Type B pancreatic cell (in vitro differentiated cells): ENCODE measurements around the gene LIN54. TPM values are rescaled to one million over a fixed set of nuclear protein-coding genes. Genes with fewer than 3 reads are reported as not detected.
"Not testable (repeated sequence)": the region's sequence is repeated elsewhere in the genome, so short reads cannot be mapped to it uniquely, and the experiment has no call there.

Source experiments
- DNase-seq: peaks from one replicate; pipeline ENCODE4 v3.0.0; 2021; ENCODE audit warnings: mixed read lengths; ENCODE audit not compliant: unreplicated experiment; ENCODE audit errors: extremely low spot score
- H3K27ac Mint-ChIP-seq: 2 replicates; pipeline ENCODE4 v1.8.0; 2021; ENCODE audit warnings: mild to moderate bottlenecking, mixed read lengths
- H3K27me3 Mint-ChIP-seq: 2 replicates; pipeline ENCODE4 v1.8.0; 2021; ENCODE audit warnings: mixed read lengths
- H3K36me3 Mint-ChIP-seq: 2 replicates; pipeline ENCODE4 v1.8.0; 2021; ENCODE audit warnings: mixed read lengths
- H3K4me1 Mint-ChIP-seq: one replicate; pipeline ENCODE4 v1.8.0; 2021; ENCODE audit warnings: mixed read lengths; ENCODE audit not compliant: unreplicated experiment
- H3K4me3 Mint-ChIP-seq: 2 replicates; pipeline ENCODE4 v1.8.0; 2021; ENCODE audit warnings: mild to moderate bottlenecking, mixed read lengths
- H3K9me3 Mint-ChIP-seq: 2 replicates; pipeline ENCODE4 v1.8.0; 2021; ENCODE audit warnings: mixed read lengths
- total RNA-seq: library from RNA; stranded (reverse); gene quantifications from 2 replicates; pipeline ENCODE4 v1.2.1, GENCODE V29; 2021; ENCODE audit warnings: low replicate concordance
- TF ChIP-seq, protein P1 (sequence below): fragments of 200-600 bp; sonication (generic); conservative IDR thresholded peaks from 2 replicates; pipeline ENCODE4 v1.5.0; 2021; ENCODE audit warnings: antibody characterized with exemption, mild to moderate bottlenecking

Gene LIN54
- total RNA-seq, 1 donor from 2014 or later: 17.5 TPM

DNA sequence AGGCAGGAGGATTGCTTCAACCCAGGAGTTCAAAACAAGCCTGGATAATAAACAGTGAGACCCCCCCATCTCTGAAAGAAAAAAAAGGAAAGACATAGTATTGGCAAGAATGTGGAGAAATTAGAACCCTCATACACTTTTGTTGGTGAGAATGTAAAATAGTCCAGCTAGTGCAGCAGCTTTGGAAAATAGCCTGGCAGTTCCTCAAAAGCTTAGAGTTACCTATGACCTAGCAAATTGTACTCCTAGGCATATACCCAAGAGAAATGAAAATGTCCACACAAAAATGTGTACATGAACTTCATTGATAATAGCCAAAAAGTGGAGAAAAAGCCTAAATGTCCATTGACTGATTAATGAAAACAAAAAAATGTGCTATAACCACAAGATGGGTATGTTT lies 88.8 kb downstream of the LIN54 start:
- TF ChIP-seq, protein P1, sequence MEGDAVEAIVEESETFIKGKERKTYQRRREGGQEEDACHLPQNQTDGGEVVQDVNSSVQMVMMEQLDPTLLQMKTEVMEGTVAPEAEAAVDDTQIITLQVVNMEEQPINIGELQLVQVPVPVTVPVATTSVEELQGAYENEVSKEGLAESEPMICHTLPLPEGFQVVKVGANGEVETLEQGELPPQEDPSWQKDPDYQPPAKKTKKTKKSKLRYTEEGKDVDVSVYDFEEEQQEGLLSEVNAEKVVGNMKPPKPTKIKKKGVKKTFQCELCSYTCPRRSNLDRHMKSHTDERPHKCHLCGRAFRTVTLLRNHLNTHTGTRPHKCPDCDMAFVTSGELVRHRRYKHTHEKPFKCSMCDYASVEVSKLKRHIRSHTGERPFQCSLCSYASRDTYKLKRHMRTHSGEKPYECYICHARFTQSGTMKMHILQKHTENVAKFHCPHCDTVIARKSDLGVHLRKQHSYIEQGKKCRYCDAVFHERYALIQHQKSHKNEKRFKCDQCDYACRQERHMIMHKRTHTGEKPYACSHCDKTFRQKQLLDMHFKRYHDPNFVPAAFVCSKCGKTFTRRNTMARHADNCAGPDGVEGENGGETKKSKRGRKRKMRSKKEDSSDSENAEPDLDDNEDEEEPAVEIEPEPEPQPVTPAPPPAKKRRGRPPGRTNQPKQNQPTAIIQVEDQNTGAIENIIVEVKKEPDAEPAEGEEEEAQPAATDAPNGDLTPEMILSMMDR: no peak

DNA sequence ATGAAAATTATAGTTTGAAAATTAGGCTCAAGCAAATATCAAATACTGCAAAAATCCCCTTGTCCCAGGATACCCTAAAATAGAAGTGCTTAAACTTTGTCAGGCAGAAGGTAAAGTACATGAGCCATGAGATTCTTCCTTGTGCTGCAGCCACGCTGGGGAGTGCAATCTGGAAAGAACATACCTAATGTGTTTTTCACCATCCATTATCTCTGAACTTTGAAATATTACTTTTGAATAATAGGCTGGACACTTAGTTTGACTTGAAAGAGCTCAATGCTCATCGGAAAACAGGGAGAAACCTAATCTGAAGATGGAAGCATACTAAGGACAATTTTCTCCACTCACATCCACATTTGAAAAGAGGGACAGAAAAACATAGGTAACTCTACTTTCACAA lies 91.2 kb downstream of the LIN54 start:
- H3K4me1 Mint-ChIP-seq: no peaks in the 10 kb centered on the region
- H3K27ac Mint-ChIP-seq: no peak overlapping the region

More for the DNA sequence above, 88.8 kb downstream of the LIN54 start:
- Mint-ChIP-seq H3K4me1 (no peaks in the 10 kb centered on the region), H3K9me3 (no peaks in the 10 kb centered on the region), H3K27me3 (no peaks in the 10 kb centered on the region), H3K36me3 (no peaks in the 10 kb centered on the region), H3K27ac (no peak overlapping the region), H3K4me3 (no peak overlapping the region)
- DNase-seq: no peak

DNA sequence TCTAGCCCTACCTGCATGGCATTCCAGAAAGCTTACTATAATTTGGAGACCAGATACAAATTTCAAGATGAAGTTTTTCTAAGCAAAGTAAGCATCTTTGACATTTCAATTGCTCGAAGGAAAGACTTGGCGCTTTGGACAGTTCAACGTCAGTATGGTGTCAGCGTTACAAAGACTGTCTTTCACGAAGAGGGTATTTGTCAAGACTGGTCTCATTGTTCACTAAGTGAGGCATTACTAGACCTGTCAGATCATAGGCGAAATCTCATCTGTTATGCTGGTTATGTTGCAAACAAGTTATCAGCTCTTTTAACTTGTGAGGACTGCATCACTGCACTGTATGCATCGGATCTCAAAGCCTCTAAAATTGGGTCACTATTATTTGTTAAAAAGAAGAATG lies 92.5 kb downstream of the LIN54 start:
- Mint-ChIP-seq H3K4me1 (no peaks in the 10 kb centered on the region), H3K27ac (no peak overlapping the region), H3K9me3 (no peaks in the 10 kb centered on the region), H3K4me3 (no peak overlapping the region), H3K36me3 (peaks cover 7% of the 10 kb centered on the region), H3K27me3 (no peaks in the 10 kb centered on the region)
- no peak for DNase-seq
- TF ChIP-seq, protein P1: no peak

More for the DNA sequence above, 91.2 kb downstream of the LIN54 start:
- DNase-seq: no peak
- TF ChIP-seq, protein P1: no peak
- Mint-ChIP-seq H3K36me3 (peaks cover 6% of the 10 kb centered on the region), H3K4me3 (no peak overlapping the region), H3K9me3 (no peaks in the 10 kb centered on the region), H3K27me3 (no peaks in the 10 kb centered on the region)

DNA sequence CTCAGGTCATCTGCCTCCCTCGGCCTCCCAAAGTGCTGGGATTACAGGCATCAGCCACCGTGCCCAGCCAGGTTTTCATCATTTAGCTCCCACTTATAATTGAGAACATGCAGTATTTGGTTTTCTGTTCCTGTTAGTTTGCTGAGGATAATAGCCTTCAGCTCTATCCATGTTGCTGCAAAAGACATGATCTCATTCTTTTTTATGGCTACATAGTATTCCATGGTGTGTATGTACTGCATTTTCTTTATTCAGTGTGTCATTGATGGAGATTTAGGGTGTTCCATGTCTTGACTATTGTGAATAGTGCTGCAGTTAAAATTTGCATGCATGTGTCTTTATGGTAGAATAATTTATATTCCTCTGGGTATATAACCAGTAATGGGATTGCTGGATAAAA lies 96.7 kb downstream of the LIN54 start:
- H3K36me3 Mint-ChIP-seq: peaks cover 15% of the 10 kb centered on the region
- not testable (repeated sequence) for H3K4me3 Mint-ChIP-seq, H3K4me1 Mint-ChIP-seq, DNase-seq, H3K9me3 Mint-ChIP-seq, H3K27me3 Mint-ChIP-seq, H3K27ac Mint-ChIP-seq

DNA sequence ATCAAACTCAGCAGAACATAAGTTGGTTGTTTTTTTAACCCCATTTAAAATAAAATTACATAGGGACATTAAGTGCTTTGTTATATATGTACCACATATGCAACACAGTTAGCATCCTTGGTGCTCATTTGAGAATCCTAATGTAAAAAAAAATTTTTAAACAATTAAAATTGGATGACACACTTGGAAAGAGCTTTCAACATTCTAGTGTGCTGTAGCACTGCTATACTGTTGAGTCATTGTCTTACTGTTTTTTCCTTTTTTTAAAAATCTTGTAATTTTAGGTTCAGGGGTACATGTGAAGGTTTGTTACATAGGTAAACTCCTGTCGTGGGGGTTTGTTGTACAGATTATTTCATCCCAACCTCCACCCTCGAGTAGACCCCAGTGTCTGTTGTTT lies 97.3 kb downstream of the LIN54 start:
- Mint-ChIP-seq H3K4me1 (no peaks in the 10 kb centered on the region), H3K27ac (no peak overlapping the region), H3K27me3 (no peaks in the 10 kb centered on the region), H3K4me3 (no peak overlapping the region), H3K36me3 (peaks cover 15% of the 10 kb centered on the region), H3K9me3 (no peaks in the 10 kb centered on the region)
- no peak for DNase-seq
- TF ChIP-seq, protein P1: no peak

DNA sequence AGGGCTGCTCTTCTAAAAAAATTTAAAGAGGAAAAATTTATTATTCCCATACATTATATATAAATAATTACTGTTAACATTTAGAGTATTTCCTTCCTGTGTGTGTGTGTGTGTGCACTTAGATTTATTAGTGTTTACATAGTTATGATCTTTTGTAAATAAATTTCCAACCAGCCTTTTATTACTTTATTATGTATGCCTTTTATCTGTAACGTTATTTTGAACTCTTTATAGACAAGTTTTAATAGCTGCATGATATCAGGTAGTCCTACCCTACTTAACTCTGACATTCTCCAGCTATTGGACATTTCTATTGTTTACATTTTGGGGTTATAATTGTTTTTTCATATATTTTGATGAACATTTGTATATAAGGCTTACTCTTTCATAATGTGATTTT lies 101.3 kb downstream of the LIN54 start:
- Mint-ChIP-seq H3K9me3 (no peaks in the 10 kb centered on the region), H3K4me3 (no peak overlapping the region), H3K36me3 (peaks cover 8% of the 10 kb centered on the region), H3K4me1 (no peaks in the 10 kb centered on the region), H3K27me3 (no peaks in the 10 kb centered on the region), H3K27ac (no peak overlapping the region)
- DNase-seq: no peak
- TF ChIP-seq, protein P1: no peak
